ENCODE measurements around the gene GPRIN1.

DNA sequence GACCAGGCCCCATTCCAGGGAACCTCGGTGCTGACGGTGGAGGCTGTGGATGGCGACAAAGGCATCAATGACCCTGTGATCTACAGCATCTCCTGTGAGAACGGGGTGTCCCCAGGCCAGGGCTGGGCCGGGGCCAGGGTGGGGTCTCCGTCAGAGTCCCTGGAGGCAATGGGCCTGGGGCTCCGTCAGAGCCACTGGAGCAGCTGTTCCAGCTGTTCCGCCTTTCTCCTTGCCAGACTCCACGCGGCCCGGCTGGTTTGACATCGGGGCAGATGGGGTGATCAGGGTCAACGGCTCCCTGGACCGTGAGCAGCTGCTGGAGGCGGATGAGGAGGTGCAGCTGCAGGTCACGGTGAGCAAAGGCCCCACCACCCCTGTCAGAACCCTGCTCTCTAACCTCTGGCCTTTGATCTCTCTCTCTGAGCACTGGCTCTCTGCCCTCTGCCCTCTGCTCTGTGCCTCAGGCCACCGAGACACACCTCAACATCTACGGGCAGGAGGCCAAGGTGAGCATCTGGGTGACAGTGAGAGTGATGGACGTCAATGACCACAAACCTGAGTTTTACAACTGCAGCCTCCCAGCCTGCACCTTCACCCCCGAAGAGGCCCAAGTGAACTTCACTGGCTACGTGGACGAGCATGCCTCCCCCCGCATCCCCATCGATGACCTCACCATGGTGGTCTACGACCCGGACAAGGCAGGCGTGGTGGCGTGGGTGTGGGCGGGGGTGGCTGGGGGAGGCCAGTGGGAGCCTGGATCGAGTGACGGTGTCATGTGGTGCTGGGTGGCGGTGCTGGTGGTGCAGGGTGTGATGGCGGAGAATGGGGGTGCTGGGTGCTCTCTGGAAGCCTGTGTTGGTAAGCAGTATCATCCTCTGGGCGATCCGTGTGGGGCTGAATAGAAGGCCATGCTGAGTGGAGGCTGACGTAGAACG lies 34.2 kb downstream of the GPRIN1 start:
- TF ChIP-seq, protein P1, sequence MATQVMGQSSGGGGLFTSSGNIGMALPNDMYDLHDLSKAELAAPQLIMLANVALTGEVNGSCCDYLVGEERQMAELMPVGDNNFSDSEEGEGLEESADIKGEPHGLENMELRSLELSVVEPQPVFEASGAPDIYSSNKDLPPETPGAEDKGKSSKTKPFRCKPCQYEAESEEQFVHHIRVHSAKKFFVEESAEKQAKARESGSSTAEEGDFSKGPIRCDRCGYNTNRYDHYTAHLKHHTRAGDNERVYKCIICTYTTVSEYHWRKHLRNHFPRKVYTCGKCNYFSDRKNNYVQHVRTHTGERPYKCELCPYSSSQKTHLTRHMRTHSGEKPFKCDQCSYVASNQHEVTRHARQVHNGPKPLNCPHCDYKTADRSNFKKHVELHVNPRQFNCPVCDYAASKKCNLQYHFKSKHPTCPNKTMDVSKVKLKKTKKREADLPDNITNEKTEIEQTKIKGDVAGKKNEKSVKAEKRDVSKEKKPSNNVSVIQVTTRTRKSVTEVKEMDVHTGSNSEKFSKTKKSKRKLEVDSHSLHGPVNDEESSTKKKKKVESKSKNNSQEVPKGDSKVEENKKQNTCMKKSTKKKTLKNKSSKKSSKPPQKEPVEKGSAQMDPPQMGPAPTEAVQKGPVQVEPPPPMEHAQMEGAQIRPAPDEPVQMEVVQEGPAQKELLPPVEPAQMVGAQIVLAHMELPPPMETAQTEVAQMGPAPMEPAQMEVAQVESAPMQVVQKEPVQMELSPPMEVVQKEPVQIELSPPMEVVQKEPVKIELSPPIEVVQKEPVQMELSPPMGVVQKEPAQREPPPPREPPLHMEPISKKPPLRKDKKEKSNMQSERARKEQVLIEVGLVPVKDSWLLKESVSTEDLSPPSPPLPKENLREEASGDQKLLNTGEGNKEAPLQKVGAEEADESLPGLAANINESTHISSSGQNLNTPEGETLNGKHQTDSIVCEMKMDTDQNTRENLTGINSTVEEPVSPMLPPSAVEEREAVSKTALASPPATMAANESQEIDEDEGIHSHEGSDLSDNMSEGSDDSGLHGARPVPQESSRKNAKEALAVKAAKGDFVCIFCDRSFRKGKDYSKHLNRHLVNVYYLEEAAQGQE (tag by site-specific recombination; IDR thresholded peaks at IDR 0.05): no peak
- TF ChIP-seq, protein P2, sequence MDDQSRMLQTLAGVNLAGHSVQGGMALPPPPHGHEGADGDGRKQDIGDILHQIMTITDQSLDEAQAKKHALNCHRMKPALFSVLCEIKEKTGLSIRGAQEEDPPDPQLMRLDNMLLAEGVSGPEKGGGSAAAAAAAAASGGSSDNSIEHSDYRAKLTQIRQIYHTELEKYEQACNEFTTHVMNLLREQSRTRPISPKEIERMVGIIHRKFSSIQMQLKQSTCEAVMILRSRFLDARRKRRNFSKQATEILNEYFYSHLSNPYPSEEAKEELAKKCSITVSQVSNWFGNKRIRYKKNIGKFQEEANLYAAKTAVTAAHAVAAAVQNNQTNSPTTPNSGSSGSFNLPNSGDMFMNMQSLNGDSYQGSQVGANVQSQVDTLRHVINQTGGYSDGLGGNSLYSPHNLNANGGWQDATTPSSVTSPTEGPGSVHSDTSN (CRISPR knock-in tag; IDR thresholded peaks at IDR 0.05): no peak
- TF ChIP-seq, protein P3, sequence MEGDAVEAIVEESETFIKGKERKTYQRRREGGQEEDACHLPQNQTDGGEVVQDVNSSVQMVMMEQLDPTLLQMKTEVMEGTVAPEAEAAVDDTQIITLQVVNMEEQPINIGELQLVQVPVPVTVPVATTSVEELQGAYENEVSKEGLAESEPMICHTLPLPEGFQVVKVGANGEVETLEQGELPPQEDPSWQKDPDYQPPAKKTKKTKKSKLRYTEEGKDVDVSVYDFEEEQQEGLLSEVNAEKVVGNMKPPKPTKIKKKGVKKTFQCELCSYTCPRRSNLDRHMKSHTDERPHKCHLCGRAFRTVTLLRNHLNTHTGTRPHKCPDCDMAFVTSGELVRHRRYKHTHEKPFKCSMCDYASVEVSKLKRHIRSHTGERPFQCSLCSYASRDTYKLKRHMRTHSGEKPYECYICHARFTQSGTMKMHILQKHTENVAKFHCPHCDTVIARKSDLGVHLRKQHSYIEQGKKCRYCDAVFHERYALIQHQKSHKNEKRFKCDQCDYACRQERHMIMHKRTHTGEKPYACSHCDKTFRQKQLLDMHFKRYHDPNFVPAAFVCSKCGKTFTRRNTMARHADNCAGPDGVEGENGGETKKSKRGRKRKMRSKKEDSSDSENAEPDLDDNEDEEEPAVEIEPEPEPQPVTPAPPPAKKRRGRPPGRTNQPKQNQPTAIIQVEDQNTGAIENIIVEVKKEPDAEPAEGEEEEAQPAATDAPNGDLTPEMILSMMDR (tag by site-specific recombination; IDR thresholded peaks at IDR 0.05): no peak
- no peak for TF ChIP-seq ZBTB1 (tag by site-specific recombination; IDR thresholded peaks at IDR 0.05)
- TF ChIP-seq, protein P4, sequence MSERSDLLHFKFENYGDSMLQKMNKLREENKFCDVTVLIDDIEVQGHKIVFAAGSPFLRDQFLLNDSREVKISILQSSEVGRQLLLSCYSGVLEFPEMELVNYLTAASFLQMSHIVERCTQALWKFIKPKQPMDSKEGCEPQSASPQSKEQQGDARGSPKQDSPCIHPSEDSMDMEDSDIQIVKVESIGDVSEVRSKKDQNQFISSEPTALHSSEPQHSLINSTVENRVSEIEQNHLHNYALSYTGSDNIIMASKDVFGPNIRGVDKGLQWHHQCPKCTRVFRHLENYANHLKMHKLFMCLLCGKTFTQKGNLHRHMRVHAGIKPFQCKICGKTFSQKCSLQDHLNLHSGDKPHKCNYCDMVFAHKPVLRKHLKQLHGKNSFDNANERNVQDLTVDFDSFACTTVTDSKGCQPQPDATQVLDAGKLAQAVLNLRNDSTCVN (tag by site-specific recombination; optimal IDR thresholded peaks at IDR 0.05): no peak
- TF ChIP-seq ZNF785 (tag by site-specific recombination; IDR thresholded peaks at IDR 0.05): no peak
- TF ChIP-seq, protein P5, sequence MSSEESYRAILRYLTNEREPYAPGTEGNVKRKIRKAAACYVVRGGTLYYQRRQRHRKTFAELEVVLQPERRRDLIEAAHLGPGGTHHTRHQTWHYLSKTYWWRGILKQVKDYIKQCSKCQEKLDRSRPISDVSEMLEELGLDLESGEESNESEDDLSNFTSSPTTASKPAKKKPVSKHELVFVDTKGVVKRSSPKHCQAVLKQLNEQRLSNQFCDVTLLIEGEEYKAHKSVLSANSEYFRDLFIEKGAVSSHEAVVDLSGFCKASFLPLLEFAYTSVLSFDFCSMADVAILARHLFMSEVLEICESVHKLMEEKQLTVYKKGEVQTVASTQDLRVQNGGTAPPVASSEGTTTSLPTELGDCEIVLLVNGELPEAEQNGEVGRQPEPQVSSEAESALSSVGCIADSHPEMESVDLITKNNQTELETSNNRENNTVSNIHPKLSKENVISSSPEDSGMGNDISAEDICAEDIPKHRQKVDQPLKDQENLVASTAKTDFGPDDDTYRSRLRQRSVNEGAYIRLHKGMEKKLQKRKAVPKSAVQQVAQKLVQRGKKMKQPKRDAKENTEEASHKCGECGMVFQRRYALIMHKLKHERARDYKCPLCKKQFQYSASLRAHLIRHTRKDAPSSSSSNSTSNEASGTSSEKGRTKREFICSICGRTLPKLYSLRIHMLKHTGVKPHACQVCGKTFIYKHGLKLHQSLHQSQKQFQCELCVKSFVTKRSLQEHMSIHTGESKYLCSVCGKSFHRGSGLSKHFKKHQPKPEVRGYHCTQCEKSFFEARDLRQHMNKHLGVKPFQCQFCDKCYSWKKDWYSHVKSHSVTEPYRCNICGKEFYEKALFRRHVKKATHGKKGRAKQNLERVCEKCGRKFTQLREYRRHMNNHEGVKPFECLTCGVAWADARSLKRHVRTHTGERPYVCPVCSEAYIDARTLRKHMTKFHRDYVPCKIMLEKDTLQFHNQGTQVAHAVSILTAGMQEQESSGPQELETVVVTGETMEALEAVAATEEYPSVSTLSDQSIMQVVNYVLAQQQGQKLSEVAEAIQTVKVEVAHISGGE (tag by site-specific recombination; conservative IDR thresholded peaks at IDR 0.05; ENCODE audit: low read depth): no peak
- TF ChIP-seq, protein P6, sequence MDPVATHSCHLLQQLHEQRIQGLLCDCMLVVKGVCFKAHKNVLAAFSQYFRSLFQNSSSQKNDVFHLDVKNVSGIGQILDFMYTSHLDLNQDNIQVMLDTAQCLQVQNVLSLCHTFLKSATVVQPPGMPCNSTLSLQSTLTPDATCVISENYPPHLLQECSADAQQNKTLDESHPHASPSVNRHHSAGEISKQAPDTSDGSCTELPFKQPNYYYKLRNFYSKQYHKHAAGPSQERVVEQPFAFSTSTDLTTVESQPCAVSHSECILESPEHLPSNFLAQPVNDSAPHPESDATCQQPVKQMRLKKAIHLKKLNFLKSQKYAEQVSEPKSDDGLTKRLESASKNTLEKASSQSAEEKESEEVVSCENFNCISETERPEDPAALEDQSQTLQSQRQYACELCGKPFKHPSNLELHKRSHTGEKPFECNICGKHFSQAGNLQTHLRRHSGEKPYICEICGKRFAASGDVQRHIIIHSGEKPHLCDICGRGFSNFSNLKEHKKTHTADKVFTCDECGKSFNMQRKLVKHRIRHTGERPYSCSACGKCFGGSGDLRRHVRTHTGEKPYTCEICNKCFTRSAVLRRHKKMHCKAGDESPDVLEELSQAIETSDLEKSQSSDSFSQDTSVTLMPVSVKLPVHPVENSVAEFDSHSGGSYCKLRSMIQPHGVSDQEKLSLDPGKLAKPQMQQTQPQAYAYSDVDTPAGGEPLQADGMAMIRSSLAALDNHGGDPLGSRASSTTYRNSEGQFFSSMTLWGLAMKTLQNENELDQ (tag by site-specific recombination; IDR thresholded peaks at IDR 0.05; ENCODE audit: low read depth): no peak
